OCI-LY1 (cell line): ENCODE results near the gene LAMC3.

Source experiments
- H2AFZ ChIP-seq: fragments of 200-600 bp; sonication (generic), shearing (Covaris generic); 2 replicates; pipeline ENCODE4 v1.6.0; 2014; ENCODE audit warnings: antibody characterized with exemption, mild to moderate bottlenecking, low read length
- H3F3A ChIP-seq: fragments of 200-600 bp; sonication (generic), shearing (Covaris generic); 2 replicates; pipeline ENCODE4 v1.6.0; 2014; ENCODE audit warnings: mild to moderate bottlenecking, antibody characterized with exemption, low read length, moderate library complexity; ENCODE audit not compliant: insufficient read depth
- H3K27ac ChIP-seq: fragments of 200-600 bp; sonication (generic); 2 replicates; pipeline ENCODE4 v1.5.1; 2014; ENCODE audit warnings: low read length, mixed run types, mild to moderate bottlenecking, low read depth; ENCODE audit not compliant: poor library complexity, severe bottlenecking
- H3K27me3 ChIP-seq: fragments of 200-600 bp; sonication (generic); 2 replicates; pipeline ENCODE4 v1.6.0; 2014; ENCODE audit warnings: antibody characterized with exemption, mild to moderate bottlenecking, low read length, moderate library complexity; ENCODE audit not compliant: insufficient read depth
- H3K36me3 ChIP-seq: fragments of 200-600 bp; sonication (generic); 2 replicates; pipeline ENCODE4 v1.6.1; 2014; ENCODE audit warnings: mild to moderate bottlenecking, antibody characterized with exemption, low read length, moderate library complexity, mixed read lengths; ENCODE audit not compliant: insufficient read depth
- H3K4me1 ChIP-seq: fragments of 200-600 bp; sonication (generic); 2 replicates; pipeline ENCODE4 v1.5.1; 2014; ENCODE audit warnings: mild to moderate bottlenecking, low read length, moderate library complexity; ENCODE audit not compliant: insufficient read depth, severe bottlenecking
- H3K4me2 ChIP-seq: fragments of 200-600 bp; sonication (generic), shearing (Covaris generic); 2 replicates; pipeline ENCODE4 v1.6.1; 2014; ENCODE audit warnings: low read length
- H3K4me3 ChIP-seq: fragments of 200-600 bp; sonication (generic); 2 replicates; pipeline ENCODE4 v1.5.1; 2014; ENCODE audit warnings: low read length, low read depth, mild to moderate bottlenecking, mixed read lengths; ENCODE audit not compliant: poor library complexity, severe bottlenecking
- H3K79me2 ChIP-seq: fragments of 200-600 bp; shearing (Covaris generic); 2 replicates; pipeline ENCODE4 v1.6.1; 2016; ENCODE audit warnings: mixed run types, low read length, mixed read lengths; ENCODE audit not compliant: insufficient read depth
- H3K9ac ChIP-seq: fragments of 200-600 bp; sonication (generic), shearing (Covaris generic); 2 replicates; pipeline ENCODE4 v1.6.1; 2014; ENCODE audit warnings: mild to moderate bottlenecking, low read length, mixed read lengths
- H3K9me2 ChIP-seq: fragments of 200-600 bp; sonication (generic), shearing (Covaris generic); 2 replicates; pipeline ENCODE4 v1.6.1; 2014; ENCODE audit warnings: low read depth, mild to moderate bottlenecking, low read length, mixed read lengths
- H3K9me3 ChIP-seq: fragments of 200-600 bp; shearing (Covaris generic); 2 replicates; pipeline ENCODE4 v1.6.1; 2014; ENCODE audit warnings: low read length, mixed read lengths
- H4K20me1 ChIP-seq: fragments of 200-600 bp; sonication (generic), shearing (Covaris generic); 2 replicates; pipeline ENCODE4 v1.6.0; 2016; ENCODE audit warnings: mild to moderate bottlenecking, low read length; ENCODE audit not compliant: insufficient read depth
- EZH2 ChIP-seq: fragments of 200-600 bp; sonication (generic), shearing (Covaris generic); IDR thresholded peaks from 2 replicates; pipeline ENCODE4 v1.8.0; 2017; ENCODE audit warnings: borderline replicate concordance, mixed run types, mild to moderate bottlenecking, antibody characterized with exemption, low read length, moderate library complexity, mixed read lengths
- TF ChIP-seq, protein P1 (sequence below): fragments of 200-600 bp; sonication (generic), shearing (Covaris generic); IDR thresholded peaks from 2 replicates; pipeline ENCODE4 v1.5.1; 2017; ENCODE audit warnings: mild to moderate bottlenecking, antibody characterized with exemption, low read length, moderate library complexity, mixed read lengths

Gene LAMC3

DNA sequence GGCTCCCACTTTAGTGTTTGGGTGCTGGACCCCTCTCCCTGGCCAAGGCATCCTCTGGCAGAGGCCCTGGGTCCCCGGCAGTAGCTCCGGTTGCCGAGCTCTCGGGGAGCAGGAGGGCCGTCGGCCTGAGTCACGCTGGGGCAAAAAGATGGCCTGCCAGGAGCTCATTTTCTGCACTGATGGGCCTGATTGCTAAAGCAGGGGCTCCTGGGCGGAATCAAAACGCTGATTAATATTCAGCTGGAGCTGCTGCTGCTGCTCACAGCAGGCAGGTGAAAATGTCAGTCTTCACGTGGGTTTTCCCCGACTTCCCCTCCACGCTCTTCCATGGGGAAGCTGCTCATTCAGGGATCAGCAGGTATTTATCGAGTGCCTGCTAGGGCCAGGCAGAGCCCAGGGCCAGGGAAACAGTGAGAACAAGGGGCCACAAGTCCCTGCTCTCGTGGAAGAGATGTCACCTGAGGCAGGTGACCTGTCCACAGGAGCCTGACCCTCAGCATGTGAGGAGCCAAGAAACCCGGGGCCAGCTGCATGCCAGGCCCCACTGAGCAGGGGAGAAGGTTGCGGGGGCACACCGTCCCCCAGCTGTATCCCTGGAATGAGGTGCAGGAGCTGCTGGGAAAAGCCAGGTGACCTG, 22.1 kb downstream of the LAMC3 start:
- no peaks in the 10 kb centered on the region for H3K9me2 ChIP-seq
- H3F3A ChIP-seq = no peaks in the 10 kb centered on the region
- H2AFZ ChIP-seq = no peak overlapping the region
- no peak overlapping the region for H3K9ac ChIP-seq
- no peaks in the 10 kb centered on the region for H3K9me3 ChIP-seq
- H4K20me1 ChIP-seq = no peaks in the 10 kb centered on the region
- no peaks in the 10 kb centered on the region for H3K4me1 ChIP-seq
- no peaks in the 10 kb centered on the region for H3K79me2 ChIP-seq
- TF ChIP-seq, protein P1, sequence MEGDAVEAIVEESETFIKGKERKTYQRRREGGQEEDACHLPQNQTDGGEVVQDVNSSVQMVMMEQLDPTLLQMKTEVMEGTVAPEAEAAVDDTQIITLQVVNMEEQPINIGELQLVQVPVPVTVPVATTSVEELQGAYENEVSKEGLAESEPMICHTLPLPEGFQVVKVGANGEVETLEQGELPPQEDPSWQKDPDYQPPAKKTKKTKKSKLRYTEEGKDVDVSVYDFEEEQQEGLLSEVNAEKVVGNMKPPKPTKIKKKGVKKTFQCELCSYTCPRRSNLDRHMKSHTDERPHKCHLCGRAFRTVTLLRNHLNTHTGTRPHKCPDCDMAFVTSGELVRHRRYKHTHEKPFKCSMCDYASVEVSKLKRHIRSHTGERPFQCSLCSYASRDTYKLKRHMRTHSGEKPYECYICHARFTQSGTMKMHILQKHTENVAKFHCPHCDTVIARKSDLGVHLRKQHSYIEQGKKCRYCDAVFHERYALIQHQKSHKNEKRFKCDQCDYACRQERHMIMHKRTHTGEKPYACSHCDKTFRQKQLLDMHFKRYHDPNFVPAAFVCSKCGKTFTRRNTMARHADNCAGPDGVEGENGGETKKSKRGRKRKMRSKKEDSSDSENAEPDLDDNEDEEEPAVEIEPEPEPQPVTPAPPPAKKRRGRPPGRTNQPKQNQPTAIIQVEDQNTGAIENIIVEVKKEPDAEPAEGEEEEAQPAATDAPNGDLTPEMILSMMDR = no peak
- TF ChIP-seq EZH2 = no peak
- H3K27ac ChIP-seq = no peak overlapping the region
- H3K4me3 ChIP-seq = no peak overlapping the region
- peaks cover 8% of the 10 kb centered on the region; the same call in 1 of the 2 replicates for H3K27me3 ChIP-seq
- H3K36me3 ChIP-seq = no peaks in the 10 kb centered on the region
- no peak overlapping the region for H3K4me2 ChIP-seq

- Histone ChIP-seq H3K36me3 (no peaks in the 10 kb centered on the region), H3K4me1 (no peaks in the 10 kb centered on the region), H3K4me2 (no peak overlapping the region), H2AFZ (no peak overlapping the region), H3K9ac (no peak overlapping the region), H3K9me2 (no peaks in the 10 kb centered on the region), H4K20me1 (no peaks in the 10 kb centered on the region), H3K4me3 (no peak overlapping the region), H3K27me3 (peaks cover 9% of the 10 kb centered on the region; the same call in 1 of the 2 replicates), H3K27ac (no peak overlapping the region), H3K9me3 (no peaks in the 10 kb centered on the region), H3K79me2 (no peaks in the 10 kb centered on the region), H3F3A (no peaks in the 10 kb centered on the region)
- TF ChIP-seq EZH2 = no peak
- TF ChIP-seq, protein P1 = no peak
Observed at GRCh38 chr9:131031642-131032005, 22.6 kb downstream of the LAMC3 start.

GRCh38 chr9:131032384-131032783, 23.4 kb downstream of the LAMC3 start:
- Histone ChIP-seq H2AFZ (no peak overlapping the region), H3K9me2 (no peaks in the 10 kb centered on the region), H3K36me3 (no peaks in the 10 kb centered on the region), H3K79me2 (no peaks in the 10 kb centered on the region), H3K4me1 (no peaks in the 10 kb centered on the region), H3K27ac (no peak overlapping the region), H3K4me2 (no peak overlapping the region), H3K9ac (no peak overlapping the region), H3K4me3 (no peak overlapping the region), H3K27me3 (peaks cover 9% of the 10 kb centered on the region; the same call in 1 of the 2 replicates), H3F3A (no peaks in the 10 kb centered on the region), H3K9me3 (no peaks in the 10 kb centered on the region), H4K20me1 (no peaks in the 10 kb centered on the region)
- TF ChIP-seq, protein P1 = no peak
- no peak for TF ChIP-seq EZH2
